GM12801 (cell line): ENCODE measurements around the gene ATRN.

ENCODE experiments used
- CTCF ChIP-seq: IDR thresholded peaks from one replicate; pipeline ENCODE4 v1.5.1; 2011; ENCODE audit warnings: control low read depth; ENCODE audit not compliant: insufficient read length; ENCODE audit errors: extremely low read depth

ATRN gene

DNA sequence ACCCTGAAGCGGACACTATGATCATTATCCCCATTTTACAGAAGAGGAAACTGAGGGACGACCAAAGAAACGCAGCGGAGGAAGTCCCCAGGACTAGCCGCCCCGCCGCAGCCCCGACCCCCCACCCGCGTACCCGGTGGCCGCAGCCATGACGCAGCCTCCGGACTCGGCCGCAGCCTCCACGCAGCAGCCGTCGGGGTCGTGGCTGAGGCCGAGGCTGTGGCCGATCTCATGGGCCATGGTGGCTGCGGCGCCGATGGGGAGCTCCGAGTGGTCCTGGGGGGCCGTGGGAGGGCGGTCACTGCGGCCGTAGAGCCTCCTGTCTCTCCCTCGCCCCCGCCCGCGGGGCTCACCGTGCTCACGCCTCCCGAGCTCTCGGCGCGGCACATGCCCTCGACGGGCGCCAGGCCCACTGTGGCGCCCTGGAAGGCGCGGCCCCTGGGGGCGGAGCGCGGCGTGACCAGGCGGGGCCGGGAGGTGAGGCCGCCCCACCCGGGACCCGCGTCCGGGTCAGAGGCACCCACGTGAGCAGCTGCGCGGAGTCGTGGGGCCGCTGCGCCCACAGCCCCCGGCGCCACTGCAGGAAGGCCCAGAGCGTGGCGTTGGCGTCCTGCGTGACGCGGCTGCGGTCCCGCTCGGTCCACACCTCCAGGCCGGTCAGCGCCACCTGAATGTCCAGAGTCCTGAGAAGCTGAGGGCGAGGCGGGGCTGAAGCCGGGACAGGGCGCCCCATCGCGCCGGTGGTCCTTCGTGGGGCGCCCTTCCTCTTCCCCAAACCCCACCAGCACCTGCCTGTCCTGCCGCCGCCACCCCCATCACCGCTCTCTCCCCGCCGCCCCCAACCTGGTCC is 202.6 kb downstream of the ATRN start:
- TF ChIP-seq CTCF, result no peak

GRCh38 chr20:3674447-3674846 is 203.6 kb downstream of the ATRN start:
- no peak for TF ChIP-seq CTCF

DNA sequence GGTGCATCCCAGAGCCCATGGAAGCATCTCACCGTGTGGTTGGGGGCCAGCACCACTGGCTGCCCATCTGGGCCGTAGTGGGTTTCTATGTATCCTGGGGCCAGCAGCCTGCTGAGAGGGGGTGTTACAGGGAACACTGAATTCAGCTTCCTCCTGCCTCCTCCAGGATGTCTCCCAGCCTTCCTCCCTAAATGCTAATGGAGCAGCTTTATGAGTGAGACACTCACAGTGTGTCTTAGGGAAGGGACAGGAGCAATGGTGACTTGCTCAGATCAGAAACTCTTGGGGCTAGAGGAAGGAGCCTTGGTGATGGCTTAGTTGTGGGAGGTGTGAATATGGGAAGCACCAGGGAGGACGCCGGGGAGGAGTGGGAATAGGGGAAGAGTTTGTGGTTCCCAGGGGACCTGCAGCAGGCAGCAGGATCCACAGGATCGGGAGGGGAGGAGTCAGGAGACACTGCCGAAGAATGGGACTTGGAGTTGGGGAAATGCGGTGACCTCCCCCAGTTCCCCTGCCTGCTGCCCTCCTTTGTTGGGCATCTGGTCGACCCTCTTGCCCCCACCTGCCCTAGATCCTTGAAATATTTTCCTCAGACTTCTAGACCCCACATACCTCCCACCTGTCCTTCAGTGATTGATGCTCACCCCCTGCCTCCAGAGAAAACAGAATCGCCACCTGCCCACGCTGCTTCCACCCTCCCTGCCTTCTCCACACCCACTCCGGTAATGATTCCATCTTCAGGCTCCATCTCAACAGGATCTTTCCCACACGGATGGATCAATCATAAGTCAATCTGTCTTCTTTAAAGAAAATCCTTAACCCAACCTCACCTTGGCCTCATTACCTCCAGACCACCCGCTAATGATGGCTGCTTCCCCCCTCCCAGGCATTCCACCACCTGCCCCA is 204.4 kb downstream of the ATRN start:
- TF ChIP-seq CTCF, result no peak

GRCh38 chr20:3677733-3678132 is 206.9 kb downstream of the ATRN start:
- no peak for TF ChIP-seq CTCF

- TF ChIP-seq CTCF, result no peak
These were observed 207.4 kb downstream of the ATRN start for GRCh38 chr20:3678198-3678597.

GRCh38 chr20:3678856-3679720 is 208.3 kb downstream of the ATRN start:
- TF ChIP-seq CTCF, result no peak
